Vagina (tissue), 2 donors: ENCODE results near the gene BAG3.

Experiments used
- POLR2A ChIP-seq, 2 donors: fragments of 450-650 bp; IDR thresholded peaks; one replicate each; pipeline ENCODE4 v1.6.1; 2017; ENCODE audit warnings: antibody characterized with exemption in 2 of 2, mild to moderate bottlenecking in 2 of 2, moderate library complexity in 2 of 2
- POLR2AphosphoS5 ChIP-seq, 2 donors: sonication (generic); formaldehyde crosslinking; IDR thresholded peaks; one replicate each; pipeline ENCODE4 v1.9.0; 2017; ENCODE audit warnings: antibody characterized with exemption in 2 of 2, mild to moderate bottlenecking in 2 of 2, low read depth in 1 of 2; ENCODE audit not compliant: insufficient read depth in 1 of 2
- TF ChIP-seq, protein P1 (sequence below), 3 experiments: fragments of 450-650 bp in 2 of 3; fragments of 200-600 bp in 1 of 3; sonication (generic) in 1 of 3; IDR thresholded peaks; one replicate each; pipeline ENCODE4 v1.5.1; 2017 to 2019; ENCODE audit warnings: antibody characterized with exemption in 3 of 3, mild to moderate bottlenecking in 2 of 3, moderate library complexity in 2 of 3

DNA sequence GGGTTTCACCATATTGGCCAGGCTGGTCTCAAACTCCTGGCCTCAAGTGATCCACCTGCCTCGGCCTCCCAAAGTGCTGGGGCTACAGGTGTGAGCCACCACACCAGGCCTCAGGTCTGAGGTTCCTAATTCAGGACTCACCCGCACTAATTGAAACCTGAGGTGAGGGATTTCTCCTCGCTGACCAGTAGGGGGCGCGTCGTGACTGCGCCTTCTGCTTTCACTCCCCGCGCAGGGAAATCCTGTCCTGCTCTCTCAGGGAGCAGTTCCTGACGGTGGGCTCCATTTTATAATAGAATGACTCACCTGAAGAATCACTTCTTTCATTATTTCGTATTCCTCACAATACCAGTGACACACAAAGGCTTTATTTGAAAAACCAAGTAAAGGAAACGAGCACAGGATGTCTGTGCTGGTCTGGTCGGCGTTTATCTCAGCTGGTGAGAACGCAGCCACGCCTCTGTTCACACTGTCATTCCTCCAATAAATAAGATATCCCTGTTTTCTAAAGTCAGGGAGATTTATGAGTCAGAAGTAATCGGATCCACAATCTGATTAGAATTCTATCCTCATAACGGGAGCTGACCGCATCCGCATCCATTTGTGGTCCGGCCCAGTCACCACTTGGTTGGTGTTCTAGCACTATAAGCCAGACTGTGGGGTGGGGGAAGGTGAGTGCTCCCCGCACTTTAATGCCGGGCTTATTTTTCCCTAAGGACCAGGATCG, 35.4 kb downstream of the BAG3 start:
- TF ChIP-seq, protein P1, sequence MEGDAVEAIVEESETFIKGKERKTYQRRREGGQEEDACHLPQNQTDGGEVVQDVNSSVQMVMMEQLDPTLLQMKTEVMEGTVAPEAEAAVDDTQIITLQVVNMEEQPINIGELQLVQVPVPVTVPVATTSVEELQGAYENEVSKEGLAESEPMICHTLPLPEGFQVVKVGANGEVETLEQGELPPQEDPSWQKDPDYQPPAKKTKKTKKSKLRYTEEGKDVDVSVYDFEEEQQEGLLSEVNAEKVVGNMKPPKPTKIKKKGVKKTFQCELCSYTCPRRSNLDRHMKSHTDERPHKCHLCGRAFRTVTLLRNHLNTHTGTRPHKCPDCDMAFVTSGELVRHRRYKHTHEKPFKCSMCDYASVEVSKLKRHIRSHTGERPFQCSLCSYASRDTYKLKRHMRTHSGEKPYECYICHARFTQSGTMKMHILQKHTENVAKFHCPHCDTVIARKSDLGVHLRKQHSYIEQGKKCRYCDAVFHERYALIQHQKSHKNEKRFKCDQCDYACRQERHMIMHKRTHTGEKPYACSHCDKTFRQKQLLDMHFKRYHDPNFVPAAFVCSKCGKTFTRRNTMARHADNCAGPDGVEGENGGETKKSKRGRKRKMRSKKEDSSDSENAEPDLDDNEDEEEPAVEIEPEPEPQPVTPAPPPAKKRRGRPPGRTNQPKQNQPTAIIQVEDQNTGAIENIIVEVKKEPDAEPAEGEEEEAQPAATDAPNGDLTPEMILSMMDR (IDR thresholded peaks at IDR 0.05), result peak; percentile 86 to 92 (median 90)
- TF ChIP-seq POLR2A (IDR thresholded peaks at IDR 0.05), result no peak
- TF ChIP-seq POLR2AphosphoS5 (IDR thresholded peaks at IDR 0.05; ENCODE audit: insufficient read depth in 1 of 2, low read depth in 1 of 2), result peak; percentile 48 to 85
